ENCODE measurements around the gene FZD10. TPM values are rescaled to one million over a fixed set of nuclear protein-coding genes. Genes with fewer than 3 reads are reported as not detected.

FZD10 gene
- total RNA-seq, 4 donors from 2014 or later, result 11.7 to 20.7 (median 15.5) TPM

DNA sequence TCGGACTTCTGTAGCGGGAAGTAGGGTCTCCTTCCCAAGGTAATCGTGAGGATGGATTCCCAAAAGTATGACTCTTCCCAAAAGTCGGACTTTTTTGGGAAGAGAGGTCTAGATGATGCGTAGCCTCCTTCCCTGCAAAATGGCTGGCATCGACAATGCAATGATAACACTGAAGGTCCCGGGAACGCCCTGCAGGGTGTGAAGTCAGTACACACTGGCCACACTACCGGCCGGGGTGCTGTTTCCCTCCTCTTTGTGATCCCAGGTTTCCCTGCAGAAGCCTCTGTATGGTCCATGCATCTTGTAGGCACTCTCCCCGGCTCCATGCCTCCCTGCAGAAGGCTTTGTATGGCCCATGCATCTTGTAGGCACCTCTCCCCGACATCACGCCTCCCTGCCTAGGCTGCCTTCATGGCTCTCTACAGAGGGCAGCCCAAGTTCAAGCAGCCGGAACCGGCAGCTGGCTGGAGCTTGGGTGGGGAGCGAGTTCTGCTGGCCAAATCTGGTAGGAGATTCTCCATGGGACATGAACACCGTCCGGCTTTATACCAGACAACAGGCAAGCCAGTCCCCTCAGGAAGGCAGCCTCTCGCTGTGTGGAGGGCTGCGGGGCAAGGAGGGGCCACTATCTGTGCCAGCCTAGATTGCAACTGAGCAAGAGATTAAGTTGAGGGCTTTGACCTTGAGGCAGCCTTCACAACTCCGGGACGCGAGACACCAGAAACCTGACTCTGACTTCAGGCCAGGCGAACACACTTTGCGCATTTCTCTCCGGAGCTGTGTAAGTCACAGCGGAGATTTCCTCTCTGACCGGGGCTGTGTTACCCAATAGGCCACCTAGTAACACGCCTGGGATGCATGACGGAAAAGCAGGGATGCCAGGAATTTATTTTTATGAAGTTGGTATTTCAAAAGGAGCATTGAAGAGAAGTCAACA lies 23.5 kb downstream of the FZD10 start:
- Histone ChIP-seq H3K27ac (no peak overlapping the region), H3K4me3 (no peak overlapping the region), H3K36me3 (no peaks in the 10 kb centered on the region), H3K9me3 (no peaks in the 10 kb centered on the region), H3K27me3 (no peaks in the 10 kb centered on the region), H3K4me1 (no peaks in the 10 kb centered on the region)
- WGBS, result 93% methylated on average over 30 of the region's 30 CpGs
- DNase-seq (ENCODE audit: low spot score in 2 of 2), result no peak
- no peak for TF ChIP-seq EP300 (IDR thresholded peaks at IDR 0.05)
- TF ChIP-seq, protein P1, sequence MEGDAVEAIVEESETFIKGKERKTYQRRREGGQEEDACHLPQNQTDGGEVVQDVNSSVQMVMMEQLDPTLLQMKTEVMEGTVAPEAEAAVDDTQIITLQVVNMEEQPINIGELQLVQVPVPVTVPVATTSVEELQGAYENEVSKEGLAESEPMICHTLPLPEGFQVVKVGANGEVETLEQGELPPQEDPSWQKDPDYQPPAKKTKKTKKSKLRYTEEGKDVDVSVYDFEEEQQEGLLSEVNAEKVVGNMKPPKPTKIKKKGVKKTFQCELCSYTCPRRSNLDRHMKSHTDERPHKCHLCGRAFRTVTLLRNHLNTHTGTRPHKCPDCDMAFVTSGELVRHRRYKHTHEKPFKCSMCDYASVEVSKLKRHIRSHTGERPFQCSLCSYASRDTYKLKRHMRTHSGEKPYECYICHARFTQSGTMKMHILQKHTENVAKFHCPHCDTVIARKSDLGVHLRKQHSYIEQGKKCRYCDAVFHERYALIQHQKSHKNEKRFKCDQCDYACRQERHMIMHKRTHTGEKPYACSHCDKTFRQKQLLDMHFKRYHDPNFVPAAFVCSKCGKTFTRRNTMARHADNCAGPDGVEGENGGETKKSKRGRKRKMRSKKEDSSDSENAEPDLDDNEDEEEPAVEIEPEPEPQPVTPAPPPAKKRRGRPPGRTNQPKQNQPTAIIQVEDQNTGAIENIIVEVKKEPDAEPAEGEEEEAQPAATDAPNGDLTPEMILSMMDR (IDR thresholded peaks at IDR 0.05), result no peak

DNA sequence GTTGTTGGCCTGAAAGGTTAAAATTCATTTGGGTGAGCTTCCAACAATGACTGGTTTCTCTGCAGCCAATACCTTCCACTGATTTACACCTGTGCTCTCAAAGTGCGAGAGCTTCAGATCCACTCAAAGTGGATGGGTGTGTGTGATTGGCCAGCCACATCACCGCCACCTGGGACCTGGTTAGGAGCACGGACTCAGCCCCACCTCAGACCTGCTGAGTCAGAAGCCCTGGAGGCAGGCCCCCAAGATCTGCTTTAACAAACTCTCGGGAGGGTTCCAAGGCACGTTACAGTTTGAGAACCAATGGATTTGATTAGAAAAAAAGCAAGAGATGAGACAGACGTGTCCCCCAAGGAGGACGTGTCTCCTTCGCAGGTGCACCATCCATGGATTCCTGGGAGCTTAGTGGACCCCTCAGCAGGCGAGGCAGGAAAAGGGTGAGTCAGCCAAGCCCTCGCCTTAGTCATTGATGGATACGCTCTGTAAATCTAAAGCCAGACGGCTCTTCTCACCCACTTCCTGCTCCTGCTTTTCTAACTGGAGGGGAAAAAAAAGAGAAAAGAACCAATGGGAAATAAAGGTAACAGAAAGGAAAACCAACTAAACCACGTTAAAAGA lies 24.5 kb downstream of the FZD10 start:
- no peaks in the 10 kb centered on the region for H3K36me3 ChIP-seq
- WGBS, result 46% methylated on average over 13 of the region's 13 CpGs
- no peak overlapping the region for H3K27ac ChIP-seq
- no peaks in the 10 kb centered on the region for H3K4me1 ChIP-seq
- no peak for DNase-seq (ENCODE audit: low spot score in 2 of 2)
- H3K9me3 ChIP-seq, result no peaks in the 10 kb centered on the region
- H3K4me3 ChIP-seq, result no peak overlapping the region
- H3K27me3 ChIP-seq, result peaks cover 5% of the 10 kb centered on the region
- TF ChIP-seq POLR2A (IDR thresholded peaks at IDR 0.05) (no peak), POLR2AphosphoS5 (IDR thresholded peaks at IDR 0.05) (no peak), EP300 (IDR thresholded peaks at IDR 0.05) (no peak)
- TF ChIP-seq, protein P1 (IDR thresholded peaks at IDR 0.05), result no peak

DNA sequence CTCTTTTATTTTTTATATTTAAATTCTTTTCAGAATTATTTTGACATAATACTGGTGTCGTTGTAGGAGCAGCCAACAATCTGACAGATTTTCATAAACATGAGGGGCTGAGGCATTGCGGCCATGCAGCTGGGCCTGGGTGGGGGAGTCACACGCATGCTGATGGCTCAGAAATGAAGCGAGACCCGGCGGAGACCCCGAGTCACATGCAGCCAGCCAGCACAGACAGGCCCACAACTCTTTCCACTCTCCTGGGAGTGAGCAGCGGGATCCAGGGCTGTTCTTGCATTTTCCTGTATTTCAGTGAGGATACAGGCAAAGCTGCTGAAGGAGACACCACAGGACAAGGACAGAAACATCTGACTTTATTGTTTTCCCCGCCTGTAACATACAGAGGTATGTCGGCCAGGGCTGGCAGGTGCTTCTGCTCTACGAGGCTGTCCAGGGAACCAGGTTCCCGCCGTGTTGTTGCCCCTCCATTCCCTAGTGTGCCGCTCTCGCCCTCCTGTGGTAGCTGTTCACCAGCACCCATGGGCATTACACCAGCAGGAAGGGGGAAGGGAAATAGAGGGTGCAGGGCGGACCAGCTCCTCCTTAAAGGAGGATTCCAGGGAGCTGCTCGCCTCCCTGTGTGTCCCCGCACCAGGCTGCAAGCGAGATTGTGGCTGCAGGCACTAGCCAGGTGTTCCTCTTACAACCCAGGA lies 30.5 kb downstream of the FZD10 start:
- 65% methylated on average over 18 of the region's 19 CpGs for WGBS

DNA sequence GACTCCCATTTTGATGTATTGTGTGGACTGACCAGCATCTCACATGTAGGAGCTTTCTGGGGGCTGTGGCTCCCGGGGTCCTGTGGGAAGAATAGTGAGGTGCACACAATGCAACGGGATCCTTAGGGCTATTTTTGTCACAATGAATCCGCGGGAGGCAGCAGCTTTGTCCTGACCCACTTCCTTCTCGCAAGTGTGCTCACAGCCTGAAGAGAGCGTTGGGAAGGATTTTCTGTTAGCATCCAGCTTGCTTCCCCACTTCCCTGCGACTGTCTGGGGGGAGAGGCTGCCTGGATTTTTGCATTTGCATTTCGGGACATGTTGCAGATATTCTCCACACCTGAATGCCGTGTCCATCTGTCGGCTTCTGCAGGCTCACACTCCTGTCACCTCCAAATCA lies 31.9 kb downstream of the FZD10 start:
- TF ChIP-seq POLR2AphosphoS5 (IDR thresholded peaks at IDR 0.05) (no peak), EP300 (IDR thresholded peaks at IDR 0.05) (no peak), POLR2A (IDR thresholded peaks at IDR 0.05) (no peak)
- TF ChIP-seq, protein P1 (IDR thresholded peaks at IDR 0.05), result no peak
- Histone ChIP-seq H3K4me1 (no peaks in the 10 kb centered on the region), H3K9me3 (no peaks in the 10 kb centered on the region), H3K4me3 (no peak overlapping the region), H3K27ac (no peak overlapping the region), H3K36me3 (no peaks in the 10 kb centered on the region), H3K27me3 (peaks cover 10% of the 10 kb centered on the region)
- DNase-seq (ENCODE audit: low spot score in 2 of 2), result no peak
- WGBS, result 75% methylated on average over 10 of the region's 10 CpGs

More for the DNA sequence above, 30.5 kb downstream of the FZD10 start:
- Histone ChIP-seq H3K9me3 (no peaks in the 10 kb centered on the region), H3K27ac (no peak overlapping the region), H3K4me3 (no peak overlapping the region), H3K27me3 (peaks cover 10% of the 10 kb centered on the region), H3K36me3 (no peaks in the 10 kb centered on the region), H3K4me1 (no peaks in the 10 kb centered on the region)
- DNase-seq (ENCODE audit: low spot score in 2 of 2), result no peak
- TF ChIP-seq EP300 (IDR thresholded peaks at IDR 0.05) (no peak), POLR2AphosphoS5 (IDR thresholded peaks at IDR 0.05) (no peak), POLR2A (IDR thresholded peaks at IDR 0.05) (no peak)
- TF ChIP-seq, protein P1 (IDR thresholded peaks at IDR 0.05), result no peak

DNA sequence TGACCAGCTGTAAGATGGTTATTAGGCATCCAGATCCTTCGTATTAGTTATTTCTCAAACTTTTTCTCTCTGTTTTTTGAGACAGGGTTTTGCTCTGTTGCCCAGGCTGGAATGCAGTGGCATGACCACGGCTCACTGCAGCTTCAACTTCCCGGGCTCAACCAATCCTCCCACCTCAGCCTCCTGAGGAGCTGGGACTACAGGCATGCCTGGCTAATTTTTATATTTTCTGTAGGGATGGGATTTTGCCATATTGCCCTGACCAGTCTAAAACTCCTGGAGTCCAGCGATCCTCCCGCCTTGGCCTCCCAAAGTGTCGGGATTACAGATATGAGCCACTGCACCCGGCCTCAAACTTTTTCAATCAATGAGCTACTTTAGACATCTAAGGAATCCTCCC lies 33.1 kb downstream of the FZD10 start:
- Histone ChIP-seq H3K4me1 (no peaks in the 10 kb centered on the region), H3K27ac (no peak overlapping the region), H3K36me3 (no peaks in the 10 kb centered on the region), H3K4me3 (no peak overlapping the region), H3K9me3 (no peaks in the 10 kb centered on the region), H3K27me3 (peaks cover 13% of the 10 kb centered on the region)
- WGBS, result 95% methylated on average over 7 of the region's 7 CpGs
- TF ChIP-seq EP300 (IDR thresholded peaks at IDR 0.05) (no peak), POLR2AphosphoS5 (IDR thresholded peaks at IDR 0.05) (no peak), POLR2A (IDR thresholded peaks at IDR 0.05) (no peak)
- TF ChIP-seq, protein P1 (IDR thresholded peaks at IDR 0.05), result no peak
- no peak for DNase-seq (ENCODE audit: low spot score in 2 of 2)

Data from suprapubic skin (tissue), 4 donors.